GM12878 (cell line): ENCODE measurements around the gene PPP1R9B. TPM values are rescaled to one million over a fixed set of nuclear protein-coding genes. Genes with fewer than 3 reads are reported as not detected.

Source experiments
- ATAC-seq: fragments of 200-7000 bp; cut with Tn5 transposase; 3 replicates; pipeline ENCODE4 v1.9.1; 2020; ENCODE audit warnings: mild to moderate bottlenecking, moderate library complexity
- BruUV-seq: library from RNA; stranded (reverse); fragments of 400-500 nt; replicated peaks from 2 replicates; lab custom pipeline; 2021; lab: Mats Ljungman, UMichigan
- CTCF ChIA-PET: fragments of 300-600 bp; sonication (Branson Sonifier 250); formaldehyde crosslinking; extraction: SDS; loops from one replicate; lab custom pipeline; 2021; ENCODE audit warnings: inconsistent platforms; lab: Yijun Ruan, JAX
- POLR2A ChIA-PET: fragments of 350-600 bp; formaldehyde crosslinking; extraction: SDS; loops from one replicate; lab custom pipeline; 2021; ENCODE audit warnings: inconsistent platforms; lab: Charles Lee
- RAD21 ChIA-PET: fragments of 300-600 bp; sonication (Branson Sonifier 250); formaldehyde crosslinking; loops from one replicate; lab custom pipeline; 2023; ENCODE audit warnings: antibody characterized with exemption; ENCODE audit not compliant: unreplicated experiment; lab: Charles Lee
- SMC1A ChIA-PET: fragments of 300-600 bp; sonication (Branson Sonifier 250); formaldehyde crosslinking; loops from one replicate; lab custom pipeline; 2023; ENCODE audit not compliant: unreplicated experiment, uncharacterized antibody; lab: Charles Lee
- DNase-seq: peaks from one replicate; pipeline ENCODE4 v3.0.0-alpha.2; 2011; ENCODE audit warnings: low read depth, low spot score
- FAIRE-seq: peaks from 3 replicates; lab custom pipeline; 2011; peaks lifted over from hg19 to GRCh38; lab: Jason Lieb, UNC
- H2AFZ ChIP-seq: 2 replicates; pipeline ENCODE4 v1.6.0; 2011; ENCODE audit warnings: low read depth, low read length, control low read depth; ENCODE audit not compliant: control insufficient read depth
- H3K27ac ChIP-seq: 2 replicates; pipeline ENCODE4 v1.5.1; 2011; ENCODE audit warnings: control low read depth; ENCODE audit not compliant: control insufficient read depth, insufficient read depth
- H3K27me3 ChIP-seq, 2 experiments: replicated peaks in 1 of 2; 2 replicates each; pipeline versions ENCODE4 v1.6.0 to v1.6.1; 2011; ENCODE audit warnings: low read length in 1 of 2; ENCODE audit not compliant: control insufficient read depth in 2 of 2, insufficient read depth in 2 of 2
- H3K36me3 ChIP-seq, 2 experiments: 2 replicates each; pipeline ENCODE4 v1.5.1; 2011; ENCODE audit warnings: low read length in 1 of 2; ENCODE audit not compliant: control insufficient read depth in 2 of 2, insufficient read depth in 2 of 2
- H3K4me1 ChIP-seq: 2 replicates; pipeline ENCODE4 v1.6.1; 2011; ENCODE audit warnings: mild to moderate bottlenecking, low read length, moderate library complexity, mixed read lengths; ENCODE audit not compliant: control insufficient read depth, insufficient read depth
- H3K4me2 ChIP-seq: 2 replicates; pipeline ENCODE4 v1.6.0; 2011; ENCODE audit warnings: control low read depth; ENCODE audit not compliant: control insufficient read depth, insufficient read depth
- H3K4me3 ChIP-seq: fragments of 200-600 bp; sonication (generic); 2 replicates; pipeline ENCODE4 v1.5.1; 2016
- H3K79me2 ChIP-seq: 2 replicates; pipeline ENCODE4 v1.6.0; 2011; ENCODE audit warnings: low read length; ENCODE audit not compliant: control insufficient read depth, insufficient read depth
- H3K9ac ChIP-seq: 2 replicates; pipeline ENCODE4 v1.8.0; 2011; ENCODE audit warnings: low read length, control low read depth, mixed read lengths; ENCODE audit not compliant: control insufficient read depth, insufficient read depth
- H3K9me3 ChIP-seq: replicated peaks from 3 replicates; pipeline ENCODE4 v1.5.1; 2011; ENCODE audit warnings: mild to moderate bottlenecking, low read length; ENCODE audit not compliant: control insufficient read depth, insufficient read depth
- H4K20me1 ChIP-seq: 2 replicates; pipeline ENCODE4 v1.6.0; 2011; ENCODE audit not compliant: control insufficient read depth, insufficient read depth
- ELK1 ChIP-seq: IDR thresholded peaks from 2 replicates; pipeline ENCODE4 v1.6.1; 2012; ENCODE audit warnings: low read depth, low read length, improper control_type of control experiment
- JUND ChIP-seq: IDR thresholded peaks from 2 replicates; pipeline ENCODE4 v1.6.1; 2012; ENCODE audit warnings: low read depth, mild to moderate bottlenecking, low read length, improper control_type of control experiment, moderate library complexity
- NFYB ChIP-seq: IDR thresholded peaks from 2 replicates; pipeline ENCODE4 v1.6.1; 2011; ENCODE audit warnings: low read depth, mild to moderate bottlenecking, low read length, improper control_type of control experiment, moderate library complexity; ENCODE audit not compliant: insufficient read depth
- NRF1 ChIP-seq: conservative IDR thresholded peaks from 2 replicates; pipeline ENCODE4 v1.6.1; 2011; ENCODE audit warnings: mild to moderate bottlenecking, low read depth, low read length, improper control_type of control experiment
- POLR2A ChIP-seq: IDR thresholded peaks from 2 replicates; pipeline ENCODE4 v1.6.1; 2011; ENCODE audit warnings: low read depth, mild to moderate bottlenecking, low read length
- RFX5 ChIP-seq: IDR thresholded peaks from 2 replicates; pipeline ENCODE4 v1.6.1; 2011; ENCODE audit warnings: low read depth, low read length, improper control_type of control experiment
- SKIL ChIP-seq: fragments of 450-650 bp; IDR thresholded peaks from 2 replicates; pipeline ENCODE4 v1.6.1; 2017; ENCODE audit warnings: mild to moderate bottlenecking, low read depth, inconsistent platforms; ENCODE audit not compliant: poor library complexity, severe bottlenecking
- USF2 ChIP-seq: IDR thresholded peaks from 2 replicates; pipeline ENCODE4 v1.6.1; 2011; ENCODE audit warnings: low read depth, low read length, improper control_type of control experiment, borderline replicate concordance
- ZNF217 ChIP-seq: fragments of 450-650 bp; IDR thresholded peaks from 2 replicates; pipeline ENCODE4 v1.6.1; 2017; ENCODE audit warnings: antibody characterized with exemption, mild to moderate bottlenecking
- WGBS: methylation state at CpG from one replicate; pipeline ENCODE4 v1.1.6; 2016; ENCODE audit warnings: low lambda C conversion rate; ENCODE audit not compliant: insufficient replicate concordance, insufficient coverage; ENCODE audit errors: missing lambda C conversion rate; 5-methylcytosine and 5-hydroxymethylcytosine counted together
- in situ Hi-C: fragments of 300-500 bp; cut with MboI; formaldehyde crosslinking; loops from 9 replicates; pipeline ENCODE4 v1.14.3; 2018; ENCODE audit warnings: mixed read lengths
- intact Hi-C: fragments of 100-400 bp; cut with micrococcal nuclease; formaldehyde crosslinking; loops from one replicate; pipeline ENCODE4 v1.14.2; 2022; ENCODE audit not compliant: unreplicated experiment
- polyA plus RNA-seq, 11 experiments: library from polyadenylated mRNA; depleted of rRNA in 4 of 11; unstranded in 6 of 11; stranded (reverse) in 5 of 11; fragments of >200 nt; fragmentation: Nextera tagmentation in 4 of 11; fragmentation: Illumina TruSeq in 1 of 11; extraction: Ambion mirVana in 4 of 11; extraction: Trizol in 1 of 11; gene quantifications; 1 replicate in 1 of 11; 2 replicates in 10 of 11; pipeline versions ENCODE4 v1.2.1 to v1.2.3, GENCODE V29; 2011 to 2016; ENCODE audit warnings: inconsistent platforms in 2 of 11, missing spikeins in 2 of 11, low read depth in 1 of 11
- total RNA-seq, 4 experiments: library from RNA; depleted of rRNA in 3 of 4; stranded (reverse); fragments of >200 nt in 3 of 4; fragmentation: Illumina TruSeq in 1 of 4; extraction: Trizol in 1 of 4; gene quantifications; 2 replicates each; pipeline versions ENCODE4 v1.2.1 to v1.2.3, GENCODE V29; 2013 to 2021

PPP1R9B gene
- total and polyA plus RNA-seq, 10 of the 15 experiments (the other 5 are each of a cell fraction or from before 2014, with no cell fraction given): 0.20 to 107 (median 37.5) TPM

- Histone ChIP-seq H3K27ac (no peak overlapping the region), H3K9me3 (no peaks in the 10 kb centered on the region), H3K4me1 (peaks cover 39% of the 10 kb centered on the region), H3K36me3 (no peaks in the 10 kb centered on the region), H3K27me3 (no peaks in the 10 kb centered on the region), H3K4me3 (no peak overlapping the region), H2AFZ (no peak overlapping the region), H4K20me1 (no peaks in the 10 kb centered on the region), H3K79me2 (no peaks in the 10 kb centered on the region), H3K9ac (no peak overlapping the region), H3K4me2 (no peak overlapping the region)
- BruUV-seq: no TSS peak
- in situ Hi-C loops: no loop called here
- ChIA-PET RAD21 (interaction anchor here (0.7 kb wide), 1 partner anchor 11 kb away, joined by 3 read pairs; no protein-coding TSS in a partner anchor), POLR2A (interaction anchor here (0.6 to 0.9 kb wide), 3 partner anchors 9 to 178 kb away, joined by 3 to 4 read pairs (median 4); no protein-coding TSS in a partner anchor), CTCF (interaction anchor here (1.1 to 3.0 kb wide), 2 partner anchors 18 to 43 kb away, joined by 3 to 16 read pairs; no protein-coding TSS in a partner anchor), SMC1A (interaction anchor here (1.1 kb wide), 1 partner anchor 12 kb away, joined by 3 read pairs; no protein-coding TSS in a partner anchor)
- DNase-seq: no peak
- WGBS: 52% methylated on average over 4 of the region's 4 CpGs
- ATAC-seq: no peak
- intact Hi-C loops: no loop called here
- TF ChIP-seq NRF1 (no peak), NFYB (no peak), SKIL (no peak), USF2 (no peak), JUND (no peak), ZNF217 (no peak), ELK1 (no peak), RFX5 (no peak), POLR2A (no peak)
- no peak for FAIRE-seq
Measured at GRCh38 chr17:50157891-50158290, 7.4 kb upstream of the PPP1R9B start.
